Measurements from ENCODE around the gene ID2.

ID2 gene

GRCh38 chr2:8691859-8692437 is 10.1 kb downstream of the ID2 start:
- no peak for TF ChIP-seq CTCF (conservative IDR thresholded peaks at IDR 0.05; ENCODE audit: low read depth, low read length)
- no peak overlapping the region for H3K9ac ChIP-seq
- no peaks in the 10 kb centered on the region for H3K27me3 ChIP-seq (ENCODE audit: insufficient read depth, low read depth)
- H3K4me1 ChIP-seq (ENCODE audit: low read depth, poor library complexity, severe bottlenecking): no peaks in the 10 kb centered on the region
- H2AFZ ChIP-seq (ENCODE audit: low read depth): no peak overlapping the region
- no peak overlapping the region for H3K4me3 ChIP-seq (IDR thresholded peaks at IDR 0.05; ENCODE audit: insufficient read depth, low read depth, low read length)
- no peak overlapping the region for H3K4me2 ChIP-seq
- no peaks in the 10 kb centered on the region for H4K20me1 ChIP-seq (ENCODE audit: insufficient read depth)
- H3K79me2 ChIP-seq (ENCODE audit: insufficient read depth, low read depth): no peaks in the 10 kb centered on the region
- no peaks in the 10 kb centered on the region for H3K36me3 ChIP-seq (ENCODE audit: insufficient read depth)
- no peak overlapping the region for H3K27ac ChIP-seq

GRCh38 chr2:8692783-8693156 is 10.9 kb downstream of the ID2 start:
- no peaks in the 10 kb centered on the region for H3K36me3 ChIP-seq (ENCODE audit: insufficient read depth)

GRCh38 chr2:8693157-8693821 is 11.4 kb downstream of the ID2 start:
- H2AFZ ChIP-seq (ENCODE audit: low read depth): no peak overlapping the region

More at GRCh38 chr2:8692783-8693156, 10.9 kb downstream of the ID2 start:
- Histone ChIP-seq H3K4me1 (ENCODE audit: low read depth, poor library complexity, severe bottlenecking) (no peaks in the 10 kb centered on the region), H3K79me2 (ENCODE audit: insufficient read depth, low read depth) (no peaks in the 10 kb centered on the region), H3K27ac (no peak overlapping the region), H3K9ac (no peak overlapping the region), H3K27me3 (ENCODE audit: insufficient read depth, low read depth) (no peaks in the 10 kb centered on the region), H4K20me1 (ENCODE audit: insufficient read depth) (no peaks in the 10 kb centered on the region), H3K4me3 (IDR thresholded peaks at IDR 0.05; ENCODE audit: insufficient read depth, low read depth, low read length) (no peak overlapping the region), H3K4me2 (no peak overlapping the region), H2AFZ (ENCODE audit: low read depth) (no peak overlapping the region)
- no peak for TF ChIP-seq CTCF (conservative IDR thresholded peaks at IDR 0.05; ENCODE audit: low read depth, low read length)

GRCh38 chr2:8694737-8695136 is 12.9 kb downstream of the ID2 start:
- H3K79me2 ChIP-seq (ENCODE audit: insufficient read depth, low read depth): no peaks in the 10 kb centered on the region

More at GRCh38 chr2:8693157-8693821, 11.4 kb downstream of the ID2 start:
- no peak overlapping the region for H3K4me3 ChIP-seq (IDR thresholded peaks at IDR 0.05; ENCODE audit: insufficient read depth, low read depth, low read length)
- H3K27me3 ChIP-seq (ENCODE audit: insufficient read depth, low read depth): no peaks in the 10 kb centered on the region
- H4K20me1 ChIP-seq (ENCODE audit: insufficient read depth): no peaks in the 10 kb centered on the region
- H3K4me1 ChIP-seq (ENCODE audit: low read depth, poor library complexity, severe bottlenecking): no peaks in the 10 kb centered on the region
- no peak overlapping the region for H3K27ac ChIP-seq
- H3K36me3 ChIP-seq (ENCODE audit: insufficient read depth): no peaks in the 10 kb centered on the region
- no peaks in the 10 kb centered on the region for H3K79me2 ChIP-seq (ENCODE audit: insufficient read depth, low read depth)
- no peak overlapping the region for H3K9ac ChIP-seq
- TF ChIP-seq CTCF (conservative IDR thresholded peaks at IDR 0.05; ENCODE audit: low read depth, low read length): no peak
- H3K4me2 ChIP-seq: no peak overlapping the region

More at GRCh38 chr2:8694737-8695136, 12.9 kb downstream of the ID2 start:
- Histone ChIP-seq H3K9ac (no peak overlapping the region), H3K27ac (no peak overlapping the region), H4K20me1 (ENCODE audit: insufficient read depth) (no peaks in the 10 kb centered on the region), H3K4me2 (no peak overlapping the region), H3K36me3 (ENCODE audit: insufficient read depth) (no peaks in the 10 kb centered on the region), H3K27me3 (ENCODE audit: insufficient read depth, low read depth) (no peaks in the 10 kb centered on the region), H2AFZ (ENCODE audit: low read depth) (no peak overlapping the region), H3K4me3 (IDR thresholded peaks at IDR 0.05; ENCODE audit: insufficient read depth, low read depth, low read length) (no peak overlapping the region), H3K4me1 (ENCODE audit: low read depth, poor library complexity, severe bottlenecking) (no peaks in the 10 kb centered on the region)
- TF ChIP-seq CTCF (conservative IDR thresholded peaks at IDR 0.05; ENCODE audit: low read depth, low read length): no peak
